Panc1 (cell line): ENCODE results near the gene FGGY. TPM values are rescaled to one million over a fixed set of nuclear protein-coding genes. Genes with fewer than 3 reads are reported as not detected.

Experiments
- ATAC-seq: fragments of 200-7000 bp; cut with Tn5 transposase; 2 replicates; pipeline ENCODE4 v1.9.1; 2020; ENCODE audit warnings: mild to moderate bottlenecking, moderate library complexity
- BruUV-seq: library from RNA; stranded (reverse); fragments of 400-500 nt; replicated peaks from 2 replicates; lab custom pipeline; 2021; lab: Mats Ljungman, UMichigan
- CTCF ChIA-PET: fragments of 300-600 bp; sonication (Branson Sonifier 250); formaldehyde crosslinking; loops from one replicate; lab custom pipeline; 2022; ENCODE audit warnings: antibody characterized with exemption; lab: Charles Lee
- POLR2A ChIA-PET: fragments of 300-600 bp; sonication (Branson Sonifier 250); formaldehyde crosslinking; loops from one replicate; lab custom pipeline; 2022; ENCODE audit warnings: antibody characterized with exemption; lab: Charles Lee
- DNase-seq: peaks from one replicate; pipeline ENCODE4 v3.0.0-alpha.2; 2010; ENCODE audit warnings: low read depth, low spot score
- H3K27ac ChIP-seq: 2 replicates; pipeline ENCODE4 v1.5.1; 2011; ENCODE audit warnings: mild to moderate bottlenecking, low read length, inconsistent platforms
- H3K27me3 ChIP-seq: fragments of 200-500 bp; sonication (Bioruptor generic); 2 replicates; pipeline ENCODE4 v1.6.0; 2014; ENCODE audit warnings: low read length, inconsistent platforms; ENCODE audit not compliant: control insufficient read depth, insufficient read depth
- H3K36me3 ChIP-seq: fragments of 200-500 bp; sonication (Bioruptor generic); 2 replicates; pipeline ENCODE4 v1.5.1; 2014; ENCODE audit warnings: inconsistent platforms, mild to moderate bottlenecking, low read length, moderate library complexity; ENCODE audit not compliant: control insufficient read depth, insufficient read depth
- H3K4me1 ChIP-seq: 2 replicates; pipeline ENCODE4 v1.5.1; 2011; ENCODE audit warnings: inconsistent platforms, mild to moderate bottlenecking, low read length, moderate library complexity; ENCODE audit not compliant: control insufficient read depth, insufficient read depth
- H3K4me3 ChIP-seq, 2 experiments: 2 replicates each; pipeline ENCODE4 v1.5.1; 2011 to 2012; ENCODE audit warnings: low read depth in 2 of 2, low read length in 2 of 2, mild to moderate bottlenecking in 2 of 2, inconsistent platforms in 1 of 2, moderate library complexity in 1 of 2
- H3K9me3 ChIP-seq: fragments of 200-500 bp; sonication (Bioruptor generic); 2 replicates; pipeline ENCODE4 v1.5.1; 2014; ENCODE audit warnings: low read depth, mild to moderate bottlenecking, inconsistent platforms, low read length, moderate library complexity; ENCODE audit not compliant: control insufficient read depth, insufficient read depth
- CTCF ChIP-seq: fragments of 450-650 bp; IDR thresholded peaks from 2 replicates; pipeline ENCODE4 v1.5.1; 2017; ENCODE audit warnings: mild to moderate bottlenecking
- POLR2AphosphoS5 ChIP-seq: IDR thresholded peaks from 2 replicates; pipeline ENCODE4 v1.6.1; 2012; ENCODE audit warnings: mild to moderate bottlenecking, low read depth, low read length, moderate library complexity
- REST ChIP-seq, 2 experiments: IDR thresholded peaks; 2 replicates each; pipeline ENCODE4 v1.6.1; 2011 to 2012; ENCODE audit warnings: low read depth in 2 of 2, control low read depth in 1 of 2, low read length in 1 of 2, mild to moderate bottlenecking in 1 of 2, moderate library complexity in 1 of 2; ENCODE audit not compliant: insufficient read depth in 1 of 2
- SIN3A ChIP-seq: IDR thresholded peaks from 2 replicates; pipeline ENCODE4 v1.6.1; 2012; ENCODE audit warnings: low read depth, mild to moderate bottlenecking, low read length, moderate library complexity, borderline replicate concordance; ENCODE audit not compliant: insufficient read depth
- TCF7L2 ChIP-seq: IDR thresholded peaks from 2 replicates; pipeline ENCODE4 v1.6.1; 2011; ENCODE audit warnings: mild to moderate bottlenecking, low read depth, low read length, inconsistent platforms
- in situ Hi-C: cut with HindIII; loops from 2 replicates; pipeline ENCODE4 v1.10.0; 2016; ENCODE audit warnings: low sequenced_read_pairs, low pct_unique_long_range_greater_than_20kb
- intact Hi-C: fragments of 100-400 bp; cut with micrococcal nuclease; formaldehyde crosslinking; loops from one replicate; pipeline ENCODE4 v1.10.0; 2022; ENCODE audit not compliant: unreplicated experiment
- total RNA-seq: library from RNA; stranded (reverse); gene quantifications from one replicate; pipeline ENCODE4 v1.2.1, GENCODE V29; 2021; ENCODE audit not compliant: unreplicated experiment

The FGGY gene
- total RNA-seq, 1 experiment from 2014 or later, result 15.5 TPM

DNA sequence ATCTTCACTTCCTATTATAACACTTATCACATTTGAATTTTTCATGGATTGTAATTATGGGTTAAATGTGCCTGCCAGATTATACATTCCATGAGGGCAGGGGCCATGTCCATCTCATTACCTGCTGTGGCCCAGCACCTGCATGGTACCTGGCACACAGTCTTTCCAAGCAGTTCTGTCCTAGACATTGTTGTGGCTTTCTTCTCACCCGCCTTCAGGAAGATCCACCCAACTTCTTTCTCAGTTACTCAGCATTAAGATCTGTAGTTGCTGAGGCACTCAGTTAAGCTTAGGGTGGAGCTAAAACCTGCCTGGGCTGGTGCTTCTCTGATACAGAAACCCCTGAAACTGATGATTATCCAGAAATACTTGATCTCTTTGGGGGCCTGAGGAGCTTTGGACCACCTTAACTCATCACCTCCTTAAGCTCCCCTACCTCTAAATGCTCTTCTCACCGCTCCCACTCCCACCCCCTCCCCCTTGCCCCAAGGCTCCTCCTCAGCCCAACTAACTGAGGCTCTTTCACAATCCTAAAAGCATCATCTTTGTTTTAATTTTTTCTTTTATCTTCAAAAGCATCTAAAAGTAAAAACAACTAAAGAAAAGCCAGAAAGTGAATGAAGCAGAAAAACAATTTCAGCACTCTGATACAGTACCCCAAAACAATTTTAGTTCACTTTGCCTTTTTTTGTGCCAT lies 190.6 kb downstream of the FGGY start:
- intact Hi-C loops, result no loop called here
- Histone ChIP-seq H3K36me3 (no peaks in the 10 kb centered on the region), H3K27me3 (no peaks in the 10 kb centered on the region), H3K27ac (no peak overlapping the region), H3K9me3 (no peaks in the 10 kb centered on the region), H3K4me1 (peaks cover 5% of the 10 kb centered on the region), H3K4me3 (no peak overlapping the region)
- CTCF ChIA-PET, result no interaction called here
- POLR2A ChIA-PET, result no interaction called here
- in situ Hi-C loops, result no loop called here
- TF ChIP-seq CTCF (no peak), TCF7L2 (no peak), REST (IDR thresholded peaks at IDR 0.05; ENCODE audit: insufficient read depth in 1 of 2, low read depth in 2 of 2, low read length in 1 of 2) (no peak), POLR2AphosphoS5 (no peak), SIN3A (no peak)
- ATAC-seq (no peak), DNase-seq (no peak)
- no TSS peak for BruUV-seq

DNA sequence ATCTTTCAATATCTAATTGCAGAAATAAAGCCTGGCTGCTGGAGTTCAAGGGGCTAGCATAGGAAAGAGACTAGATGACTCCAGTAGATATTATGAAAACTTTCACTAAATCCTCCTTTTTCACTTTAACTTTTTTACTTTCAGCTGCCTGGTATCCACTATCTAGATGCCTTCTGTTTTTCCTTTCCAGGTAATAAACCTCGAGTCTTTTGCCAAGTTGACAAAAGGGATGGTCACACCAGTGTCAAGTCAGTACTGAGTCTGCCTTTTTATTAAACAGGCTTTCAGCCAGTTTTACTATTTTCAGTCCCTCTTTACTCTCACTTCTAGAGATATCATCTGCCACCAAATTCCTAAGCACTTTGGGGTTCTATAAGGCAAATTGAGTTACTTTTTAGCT lies 195.6 kb downstream of the FGGY start:
- ChIA-PET POLR2A (no interaction called here), CTCF (no interaction called here)
- in situ Hi-C loops (no loop called here), intact Hi-C loops (no loop called here)
- TF ChIP-seq TCF7L2, result no peak
- TF ChIP-seq CTCF, result no peak
- TF ChIP-seq REST (IDR thresholded peaks at IDR 0.05; ENCODE audit: insufficient read depth in 1 of 2, low read depth in 2 of 2, low read length in 1 of 2), result no peak
- TF ChIP-seq POLR2AphosphoS5, result no peak
- TF ChIP-seq SIN3A, result no peak
- H3K36me3 ChIP-seq, result no peaks in the 10 kb centered on the region
- no peak overlapping the region for H3K27ac ChIP-seq
- no TSS peak for BruUV-seq
- no peaks in the 10 kb centered on the region for H3K9me3 ChIP-seq
- no peak for ATAC-seq
- DNase-seq, result no peak
- no peak overlapping the region for H3K4me3 ChIP-seq
- H3K4me1 ChIP-seq, result no peaks in the 10 kb centered on the region
- no peaks in the 10 kb centered on the region for H3K27me3 ChIP-seq
